Smooth muscle cell (in vitro differentiated cells): ENCODE data around the gene SND1. TPM values are rescaled to one million over a fixed set of nuclear protein-coding genes. Genes with fewer than 3 reads are reported as not detected.

Source experiments
- DNase-seq: peaks from one replicate; lab custom pipeline; 2025; ENCODE audit not compliant: unreplicated experiment; lab: John Stamatoyannopoulos, UW
- H2AFZ ChIP-seq: fragments of 200-600 bp; sonication (generic); 2 replicates; pipeline ENCODE4 v1.6.0; 2016; ENCODE audit warnings: antibody characterized with exemption, low read depth, mild to moderate bottlenecking
- H3F3A ChIP-seq: fragments of 200-600 bp; sonication (generic); 2 replicates; pipeline ENCODE4 v1.6.0; 2017; ENCODE audit warnings: antibody characterized with exemption, low read depth
- H3K27ac ChIP-seq: fragments of 200-600 bp; sonication (generic); 2 replicates; pipeline ENCODE4 v1.5.1; 2016; ENCODE audit warnings: low read depth, mild to moderate bottlenecking
- H3K27me3 ChIP-seq: fragments of 200-600 bp; sonication (generic); 2 replicates; pipeline ENCODE4 v1.6.1; 2016; ENCODE audit warnings: low read depth, mild to moderate bottlenecking
- H3K36me3 ChIP-seq: fragments of 200-600 bp; sonication (generic); 2 replicates; pipeline ENCODE4 v1.5.1; 2016; ENCODE audit warnings: low read depth
- H3K4me1 ChIP-seq: fragments of 200-600 bp; sonication (generic); 2 replicates; pipeline ENCODE4 v1.5.1; 2016; ENCODE audit warnings: low read depth
- H3K4me2 ChIP-seq: fragments of 200-600 bp; sonication (generic); 2 replicates; pipeline ENCODE4 v1.6.0; 2016; ENCODE audit warnings: mild to moderate bottlenecking
- H3K4me3 ChIP-seq: fragments of 200-600 bp; sonication (generic); 2 replicates; pipeline ENCODE4 v1.5.1; 2016; ENCODE audit warnings: mild to moderate bottlenecking
- H3K79me2 ChIP-seq: fragments of 200-600 bp; sonication (generic); 2 replicates; pipeline ENCODE4 v1.6.0; 2016; ENCODE audit warnings: low read depth, mild to moderate bottlenecking
- H3K9ac ChIP-seq: fragments of 200-600 bp; sonication (generic); 2 replicates; pipeline ENCODE4 v1.6.0; 2016; ENCODE audit warnings: low read depth
- H3K9me3 ChIP-seq: fragments of 200-600 bp; sonication (generic); replicated peaks from 2 replicates; pipeline ENCODE4 v1.5.1; 2016; ENCODE audit warnings: low read depth
- H4K20me1 ChIP-seq: fragments of 200-600 bp; sonication (generic); 2 replicates; pipeline ENCODE4 v1.6.0; 2016; ENCODE audit warnings: low read depth
- CTCF ChIP-seq: fragments of 200-600 bp; sonication (generic); IDR thresholded peaks from 2 replicates; pipeline ENCODE4 v1.5.1; 2017; ENCODE audit warnings: borderline replicate concordance, mild to moderate bottlenecking, antibody characterized with exemption; ENCODE audit not compliant: insufficient read depth, poor library complexity, severe bottlenecking
- WGBS: methylation state at CpG from one replicate; pipeline ENCODE4 v1.1.7; 2016; ENCODE audit warnings: low lambda C conversion rate; 5-methylcytosine and 5-hydroxymethylcytosine counted together
- polyA plus RNA-seq: library from polyadenylated mRNA; unstranded; fragments of >200 nt; fragmentation: Nextera tagmentation; extraction: Ambion mirVana; gene quantifications from 2 replicates; pipeline ENCODE4 v1.2.1, GENCODE V29; 2016
- total RNA-seq: library from RNA; depleted of rRNA; stranded (reverse); fragments of >200 nt; gene quantifications from 2 replicates; pipeline ENCODE4 v1.2.3, GENCODE V29; 2014

SND1 gene
- total and polyA plus RNA-seq, 2 experiments from 2014 or later, result 129 to 136 TPM

DNA sequence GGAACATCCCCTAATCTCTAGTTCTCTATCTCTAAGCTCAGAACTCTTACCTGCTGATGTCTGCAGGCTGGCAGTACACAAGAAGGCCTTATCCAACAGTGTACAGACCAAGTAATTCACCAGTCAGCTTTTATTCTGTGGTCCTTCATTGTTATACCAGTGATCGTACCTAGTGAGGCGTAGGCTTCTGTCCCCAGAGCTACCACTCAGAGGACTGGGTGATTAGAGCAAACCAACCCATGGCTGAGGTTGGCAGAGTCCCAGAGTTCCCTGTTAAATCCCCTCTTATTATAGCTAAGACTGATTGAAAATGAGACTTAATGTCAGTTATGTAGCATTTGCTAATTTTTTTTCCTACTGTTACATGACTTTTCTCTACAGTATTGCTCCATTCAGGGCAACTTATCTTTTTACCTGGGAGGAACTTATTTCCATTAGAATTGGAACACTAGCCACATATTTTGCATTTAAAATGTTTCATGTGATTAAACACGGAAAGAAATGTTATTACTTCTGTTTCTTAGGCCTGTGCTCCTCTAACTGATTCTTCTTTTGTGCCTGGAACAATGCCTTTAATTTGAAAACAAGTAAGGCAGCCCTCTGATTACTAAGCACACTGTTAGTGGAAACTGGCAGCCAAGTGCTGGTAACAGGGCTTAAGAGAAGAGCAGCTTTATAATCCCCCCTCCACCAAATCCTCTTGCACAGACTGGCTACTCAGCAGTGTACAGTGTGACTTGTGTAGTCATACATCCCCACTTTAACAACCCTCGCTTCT is 252.1 kb downstream of the SND1 start:
- peaks cover 22% of the 10 kb centered on the region for H3K79me2 ChIP-seq
- H3K36me3 ChIP-seq, result no peaks in the 10 kb centered on the region
- TF ChIP-seq CTCF, result no peak
- H3K4me2 ChIP-seq, result peak overlapping the region; percentile 50
- H3K4me1 ChIP-seq, result peaks cover 44% of the 10 kb centered on the region
- H4K20me1 ChIP-seq, result peaks cover 100% of the 10 kb centered on the region
- DNase-seq, result no peak
- H2AFZ ChIP-seq, result no peak overlapping the region
- peak overlapping the region; percentile 5 for H3K9ac ChIP-seq
- H3K27ac ChIP-seq, result peak overlapping the region; percentile 56
- no peak overlapping the region for H3K4me3 ChIP-seq
- 52% methylated on average over 4 of the region's 4 CpGs for WGBS
- no peaks in the 10 kb centered on the region for H3K27me3 ChIP-seq
- H3K9me3 ChIP-seq, result no peaks in the 10 kb centered on the region
- peaks cover 20% of the 10 kb centered on the region for H3F3A ChIP-seq

- Histone ChIP-seq H3K9me3 (no peaks in the 10 kb centered on the region), H3K4me2 (peak overlapping the region; percentile 50), H3K79me2 (peaks cover 18% of the 10 kb centered on the region), H3K4me3 (no peak overlapping the region), H3K4me1 (peaks cover 44% of the 10 kb centered on the region), H3K27me3 (no peaks in the 10 kb centered on the region), H3K9ac (no peak overlapping the region), H3F3A (peaks cover 20% of the 10 kb centered on the region), H3K36me3 (no peaks in the 10 kb centered on the region), H3K27ac (peak overlapping the region; percentile 56), H2AFZ (no peak overlapping the region), H4K20me1 (peaks cover 100% of the 10 kb centered on the region)
- no peak for TF ChIP-seq CTCF
- WGBS, result 27% methylated on average over 6 of the region's 6 CpGs
- DNase-seq, result no peak
These were observed 252.6 kb downstream of the SND1 start for GRCh38 chr7:127904670-127904985.

GRCh38 chr7:127905021-127905420 is 253.0 kb downstream of the SND1 start:
- Histone ChIP-seq H3K36me3 (no peaks in the 10 kb centered on the region), H3K4me2 (peak overlapping the region; percentile 50), H3F3A (peaks cover 20% of the 10 kb centered on the region), H3K79me2 (peaks cover 18% of the 10 kb centered on the region), H3K9ac (no peak overlapping the region), H3K27me3 (no peaks in the 10 kb centered on the region), H2AFZ (no peak overlapping the region), H3K27ac (peak overlapping the region; percentile 56), H3K9me3 (no peaks in the 10 kb centered on the region), H3K4me1 (peaks cover 44% of the 10 kb centered on the region), H4K20me1 (peaks cover 100% of the 10 kb centered on the region), H3K4me3 (no peak overlapping the region)
- no peak for TF ChIP-seq CTCF
- no peak for DNase-seq
